ENCODE results near the gene AUTS2. TPM values are rescaled to one million over a fixed set of nuclear protein-coding genes. Genes with fewer than 3 reads are reported as not detected.

The AUTS2 gene
- 1 to 10 TPM; 4.0 to 4.7 TPM for total RNA-seq

GRCh38 chr7:69598081-69598486 lies at the start of gene AUTS2:
Gene AUTS2 (plus strand): TSS chr7:69598475. CDS start chr7:69599654, 1,179 bp downstream.
- peak; percentile 60 for DNase-seq
- H3K27ac Mint-ChIP-seq = no peak within 1 kb of the TSS
- intact Hi-C loops (cut with micrococcal nuclease) = no loop called here
- H3K4me1 Mint-ChIP-seq (ENCODE audit: low read depth) = peaks cover 12% of the 10 kb centered on the region
- no peaks in the 10 kb centered on the region for H3K9me3 Mint-ChIP-seq
- POLR2A ChIA-PET = no interaction called here
- CTCF ChIA-PET = no interaction called here
- H3K4me3 Mint-ChIP-seq = peak within 1 kb of the TSS; percentile 73
- H3K27me3 Mint-ChIP-seq = peaks cover 22% of the 10 kb centered on the region
- H3K36me3 Mint-ChIP-seq = no peaks in the 10 kb centered on the region

- ChIA-PET POLR2A (no interaction called here), CTCF (no interaction called here)
- Mint-ChIP-seq H3K4me3 (no peak overlapping the region), H3K9me3 (no peaks in the 10 kb centered on the region), H3K4me1 (ENCODE audit: low read depth) (no peaks in the 10 kb centered on the region), H3K27me3 (no peaks in the 10 kb centered on the region), H3K36me3 (no peaks in the 10 kb centered on the region), H3K27ac (no peak overlapping the region)
- intact Hi-C loops (cut with micrococcal nuclease) = no loop called here
- DNase-seq = no peak
Observed at GRCh38 chr7:69550991-69551390, 47.3 kb upstream of the AUTS2 start.

GRCh38 chr7:69553190-69553589 lies 45.1 kb upstream of the AUTS2 start:
- CTCF ChIA-PET = no interaction called here
- Mint-ChIP-seq H3K9me3 (no peaks in the 10 kb centered on the region), H3K27ac (no peak overlapping the region), H3K4me3 (no peak overlapping the region), H3K36me3 (no peaks in the 10 kb centered on the region), H3K27me3 (no peaks in the 10 kb centered on the region), H3K4me1 (ENCODE audit: low read depth) (no peaks in the 10 kb centered on the region)
- no peak for DNase-seq
- POLR2A ChIA-PET = no interaction called here
- intact Hi-C loops (cut with micrococcal nuclease) = no loop called here

- H3K4me3 Mint-ChIP-seq = no peak overlapping the region
Observed at GRCh38 chr7:69561266-69561960, 36.9 kb upstream of the AUTS2 start.

GRCh38 chr7:69564454-69565417 lies 33.5 kb upstream of the AUTS2 start:
- no peak overlapping the region for H3K27ac Mint-ChIP-seq
- intact Hi-C loops (cut with micrococcal nuclease) = no loop called here
- CTCF ChIA-PET = interaction anchor here (0.5 kb wide), 1 partner anchor 23 kb away, joined by 3 read pairs; no protein-coding TSS in a partner anchor
- DNase-seq = no peak
- H3K36me3 Mint-ChIP-seq = no peaks in the 10 kb centered on the region
- POLR2A ChIA-PET = no interaction called here
- H3K27me3 Mint-ChIP-seq = peaks cover 2% of the 10 kb centered on the region
- no peaks in the 10 kb centered on the region for H3K9me3 Mint-ChIP-seq
- no peaks in the 10 kb centered on the region for H3K4me1 Mint-ChIP-seq (ENCODE audit: low read depth)
- H3K4me3 Mint-ChIP-seq = no peak overlapping the region

More at GRCh38 chr7:69561266-69561960, 36.9 kb upstream of the AUTS2 start:
- ChIA-PET CTCF (interaction anchor here (0.8 kb wide), 1 partner anchor 12 kb away, joined by 3 read pairs; no protein-coding TSS in a partner anchor), POLR2A (no interaction called here)
- no peaks in the 10 kb centered on the region for H3K9me3 Mint-ChIP-seq
- DNase-seq = no peak
- no peaks in the 10 kb centered on the region for H3K36me3 Mint-ChIP-seq
- no peaks in the 10 kb centered on the region for H3K27me3 Mint-ChIP-seq
- intact Hi-C loops (cut with micrococcal nuclease) = no loop called here
- no peak overlapping the region for H3K27ac Mint-ChIP-seq
- no peaks in the 10 kb centered on the region for H3K4me1 Mint-ChIP-seq (ENCODE audit: low read depth)

GRCh38 chr7:69567800-69568199 lies 30.5 kb upstream of the AUTS2 start:
- DNase-seq = no peak
- ChIA-PET POLR2A (no interaction called here), CTCF (no interaction called here)
- Mint-ChIP-seq H3K27me3 (peaks cover 2% of the 10 kb centered on the region), H3K9me3 (no peaks in the 10 kb centered on the region), H3K27ac (no peak overlapping the region), H3K4me1 (ENCODE audit: low read depth) (no peaks in the 10 kb centered on the region), H3K36me3 (no peaks in the 10 kb centered on the region), H3K4me3 (no peak overlapping the region)
- intact Hi-C loops (cut with micrococcal nuclease) = no loop called here

GRCh38 chr7:69568266-69568665 lies 30.0 kb upstream of the AUTS2 start:
- DNase-seq = no peak
- Mint-ChIP-seq H3K27ac (no peak overlapping the region), H3K9me3 (no peaks in the 10 kb centered on the region), H3K4me1 (ENCODE audit: low read depth) (no peaks in the 10 kb centered on the region), H3K27me3 (peaks cover 2% of the 10 kb centered on the region), H3K36me3 (no peaks in the 10 kb centered on the region), H3K4me3 (no peak overlapping the region)
- ChIA-PET POLR2A (interaction anchor here (0.7 kb wide), 1 partner anchor 280 kb away, joined by 3 read pairs; no protein-coding TSS in a partner anchor), CTCF (no interaction called here)
- intact Hi-C loops (cut with micrococcal nuclease) = no loop called here

- intact Hi-C loops (cut with micrococcal nuclease) = no loop called here
- Mint-ChIP-seq H3K9me3 (no peaks in the 10 kb centered on the region), H3K4me1 (ENCODE audit: low read depth) (no peaks in the 10 kb centered on the region), H3K36me3 (no peaks in the 10 kb centered on the region), H3K27me3 (no peaks in the 10 kb centered on the region), H3K4me3 (no peak overlapping the region), H3K27ac (no peak overlapping the region)
- POLR2A ChIA-PET = no interaction called here
- no peak for DNase-seq
- CTCF ChIA-PET = no interaction called here
Observed at GRCh38 chr7:69575651-69576050, 22.6 kb upstream of the AUTS2 start.

- DNase-seq = no peak
- intact Hi-C loops (cut with micrococcal nuclease) = no loop called here
- Mint-ChIP-seq H3K4me3 (no peak overlapping the region), H3K9me3 (peaks cover 2% of the 10 kb centered on the region), H3K27ac (no peak overlapping the region), H3K4me1 (ENCODE audit: low read depth) (no peaks in the 10 kb centered on the region), H3K36me3 (no peaks in the 10 kb centered on the region), H3K27me3 (peaks cover 2% of the 10 kb centered on the region)
- ChIA-PET CTCF (no interaction called here), POLR2A (no interaction called here)
Observed at GRCh38 chr7:69577221-69577620, 21.1 kb upstream of the AUTS2 start.

- H3K4me3 Mint-ChIP-seq = no peak overlapping the region
- no peak for DNase-seq
- H3K4me1 Mint-ChIP-seq (ENCODE audit: low read depth) = no peaks in the 10 kb centered on the region
- peaks cover 5% of the 10 kb centered on the region for H3K27me3 Mint-ChIP-seq
- peaks cover 2% of the 10 kb centered on the region for H3K9me3 Mint-ChIP-seq
- no peak overlapping the region for H3K27ac Mint-ChIP-seq
- intact Hi-C loops (cut with micrococcal nuclease) = no loop called here
- ChIA-PET POLR2A (no interaction called here), CTCF (no interaction called here)
- no peaks in the 10 kb centered on the region for H3K36me3 Mint-ChIP-seq
Observed at GRCh38 chr7:69585169-69585568, 13.1 kb upstream of the AUTS2 start.

- H3K9me3 Mint-ChIP-seq = peaks cover 5% of the 10 kb centered on the region
- H3K4me1 Mint-ChIP-seq (ENCODE audit: low read depth) = no peaks in the 10 kb centered on the region
- POLR2A ChIA-PET = no interaction called here
- no peaks in the 10 kb centered on the region for H3K36me3 Mint-ChIP-seq
- CTCF ChIA-PET = no interaction called here
- intact Hi-C loops (cut with micrococcal nuclease) = no loop called here
- H3K27me3 Mint-ChIP-seq = peaks cover 5% of the 10 kb centered on the region
- no peak overlapping the region for H3K27ac Mint-ChIP-seq
- no peak for DNase-seq
- no peak overlapping the region for H3K4me3 Mint-ChIP-seq
Observed at GRCh38 chr7:69586321-69586720, 12.0 kb upstream of the AUTS2 start.

- intact Hi-C loops (cut with micrococcal nuclease) = no loop called here
- Mint-ChIP-seq H3K27ac (no peak overlapping the region), H3K9me3 (peaks cover 3% of the 10 kb centered on the region), H3K27me3 (peaks cover 3% of the 10 kb centered on the region), H3K36me3 (no peaks in the 10 kb centered on the region), H3K4me1 (ENCODE audit: low read depth) (no peaks in the 10 kb centered on the region), H3K4me3 (no peak overlapping the region)
- ChIA-PET CTCF (no interaction called here), POLR2A (no interaction called here)
- DNase-seq = no peak
Observed at GRCh38 chr7:69588773-69589172, 9.5 kb upstream of the AUTS2 start.
